GM19438 (cell line): ENCODE data around the gene ALK.

Source experiments
- ATAC-seq: cut with Tn5 transposase; IDR thresholded peaks from one replicate; pipeline ENCODE4 v1.9.1; 2021; ENCODE audit warnings: low read depth; ENCODE audit not compliant: unreplicated experiment

Gene ALK

DNA sequence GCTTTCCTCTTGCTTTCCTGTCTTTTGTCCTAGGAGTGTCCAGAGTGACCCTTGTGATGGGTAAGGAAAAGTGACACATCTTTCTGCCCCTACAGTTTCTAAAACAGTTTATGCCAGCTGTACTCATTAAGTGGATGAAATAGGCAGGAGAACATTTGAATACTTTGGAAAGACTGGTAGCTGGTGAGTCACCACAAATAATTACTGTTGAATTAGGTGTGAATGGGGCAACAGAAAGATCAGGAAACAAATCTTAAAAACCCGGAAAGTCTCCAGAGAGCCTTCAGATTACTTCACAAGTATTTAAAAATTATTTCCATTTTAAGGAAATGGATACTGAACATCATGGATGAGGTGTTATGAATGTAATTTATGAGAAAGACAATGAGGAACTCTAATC, 527.7 kb downstream of the ALK start:
- no peak for ATAC-seq

DNA sequence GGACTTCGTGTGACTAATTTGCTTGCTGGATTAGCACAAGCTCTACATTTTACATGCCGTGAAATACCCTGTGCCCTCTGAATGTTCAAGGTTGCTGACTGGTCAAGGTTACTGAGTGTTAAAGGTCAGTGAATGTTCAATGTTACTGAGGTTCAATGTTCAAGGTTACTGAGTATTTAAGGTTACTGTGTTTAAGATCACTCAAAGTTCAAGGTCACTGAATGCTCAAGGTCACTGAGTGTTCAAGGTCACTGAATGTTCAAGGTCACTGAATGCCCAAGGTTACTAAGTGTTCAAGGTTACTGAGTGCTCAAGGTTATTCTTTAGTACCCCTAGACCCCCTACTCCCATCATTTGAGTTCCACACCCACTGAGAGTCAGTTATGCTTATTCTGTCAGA, 528.6 kb downstream of the ALK start:
- no peak for ATAC-seq

DNA sequence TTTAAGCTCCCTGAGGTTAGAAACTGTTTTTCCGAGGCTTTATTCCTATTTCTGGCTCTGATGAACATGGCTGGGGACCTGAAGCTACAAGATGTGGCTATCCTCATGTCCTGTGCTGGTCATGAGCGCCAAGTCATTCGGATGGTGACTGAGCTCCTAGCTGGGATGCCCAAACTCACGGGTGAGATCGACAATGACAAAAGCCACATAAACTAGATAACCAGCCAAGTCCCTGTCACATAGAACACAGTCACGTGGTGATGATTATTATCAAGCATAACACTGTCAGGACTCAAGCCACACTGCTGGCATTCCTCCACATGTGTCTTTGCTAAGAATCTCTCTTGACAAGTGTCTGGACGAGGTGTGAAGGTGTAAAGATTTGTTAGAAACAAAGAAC, 531.2 kb downstream of the ALK start:
- no peak for ATAC-seq

DNA sequence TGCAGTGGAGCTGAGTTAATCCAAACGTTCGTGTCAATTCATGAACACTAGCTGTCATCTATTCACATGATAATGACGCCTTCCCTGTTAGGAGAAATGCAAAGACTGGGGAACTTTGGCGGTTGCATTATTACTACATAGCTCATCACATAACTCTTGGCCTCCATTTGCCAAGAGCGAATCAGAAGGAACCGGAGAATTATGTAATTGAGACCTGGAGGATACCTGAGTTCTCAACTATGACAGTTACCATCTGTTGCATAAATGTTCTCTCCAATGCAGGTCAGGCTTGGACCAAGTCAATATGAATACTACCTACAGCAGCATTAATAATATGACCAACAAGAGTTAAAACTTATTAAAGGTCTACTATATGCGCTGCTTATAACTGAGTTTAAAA, 531.7 kb downstream of the ALK start:
- no peak for ATAC-seq

DNA sequence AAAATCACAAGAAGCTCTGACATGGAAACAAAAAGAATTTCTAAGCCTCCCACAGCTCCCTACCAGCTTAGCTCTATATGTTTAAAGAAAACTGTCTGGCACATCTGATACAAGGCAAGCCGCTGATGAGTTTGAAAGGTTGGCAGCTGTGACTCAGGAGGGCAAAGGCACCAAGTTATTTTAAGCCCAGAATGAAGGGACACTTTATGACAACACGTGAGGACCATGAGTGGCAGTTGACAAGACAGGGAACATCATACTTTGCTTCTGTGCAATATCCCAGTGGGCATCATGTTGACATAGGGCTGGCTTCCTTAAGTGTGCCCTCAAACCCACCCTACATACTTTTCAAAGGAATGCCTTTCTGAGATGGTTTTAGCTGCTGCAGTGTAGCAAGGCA, 533.3 kb downstream of the ALK start:
- ATAC-seq, result no peak

DNA sequence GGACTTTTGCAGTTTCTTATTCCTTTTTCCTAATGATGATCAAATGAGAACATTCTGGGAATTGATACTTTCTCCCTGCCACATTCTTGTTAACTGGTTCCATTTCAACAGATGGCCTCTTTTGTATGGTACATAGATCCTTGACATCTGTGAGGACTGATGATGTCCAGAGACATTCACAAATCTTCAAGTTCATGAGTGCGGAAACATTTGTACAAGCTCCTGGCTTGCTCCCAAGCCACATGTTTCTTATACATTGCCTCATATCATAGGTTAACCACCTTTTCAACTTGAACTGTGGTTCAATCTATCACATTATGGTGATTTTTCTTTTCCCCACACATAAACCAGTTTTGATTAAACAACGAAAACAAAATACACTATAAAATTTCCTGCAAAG, 538.9 kb downstream of the ALK start:
- no peak for ATAC-seq

DNA sequence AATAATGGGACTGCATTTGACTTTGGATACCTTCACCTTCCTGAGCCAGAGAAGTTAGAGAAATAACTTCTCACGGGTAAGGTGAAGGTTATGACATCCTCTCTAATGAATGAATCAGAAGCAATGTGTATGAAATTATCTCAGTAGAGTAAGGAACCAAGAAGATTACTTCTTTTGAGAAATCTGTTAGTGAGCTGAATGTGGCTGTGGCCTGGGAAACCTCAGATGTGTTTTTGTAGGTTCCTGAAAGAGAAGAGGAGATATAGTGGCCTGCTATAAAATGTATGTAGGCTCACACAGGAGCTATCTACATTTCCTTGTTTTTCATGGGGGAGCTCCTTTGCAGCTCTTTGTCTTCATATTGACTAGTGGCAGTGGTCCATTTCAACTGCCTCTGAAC, 543.6 kb downstream of the ALK start:
- no peak for ATAC-seq

DNA sequence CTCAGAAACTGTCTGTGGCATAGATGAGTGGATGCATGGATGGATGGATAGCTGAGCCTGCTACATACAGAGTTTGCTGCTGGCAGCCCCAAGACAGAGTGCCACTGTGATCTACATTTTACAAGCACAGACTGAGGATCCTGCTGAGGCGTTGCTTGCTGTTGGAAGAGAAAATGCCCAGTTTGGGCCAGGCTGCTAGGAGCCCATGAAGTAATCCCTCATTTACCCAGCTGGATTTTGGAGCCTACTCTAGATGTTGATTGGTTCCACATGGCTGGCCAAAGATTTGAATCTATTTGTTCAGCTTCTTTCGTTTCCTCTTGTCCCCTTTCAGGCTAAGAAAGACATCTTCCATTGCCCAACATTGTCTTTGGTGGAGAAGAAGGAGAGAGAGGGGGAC, 544.8 kb downstream of the ALK start:
- ATAC-seq, result no peak

DNA sequence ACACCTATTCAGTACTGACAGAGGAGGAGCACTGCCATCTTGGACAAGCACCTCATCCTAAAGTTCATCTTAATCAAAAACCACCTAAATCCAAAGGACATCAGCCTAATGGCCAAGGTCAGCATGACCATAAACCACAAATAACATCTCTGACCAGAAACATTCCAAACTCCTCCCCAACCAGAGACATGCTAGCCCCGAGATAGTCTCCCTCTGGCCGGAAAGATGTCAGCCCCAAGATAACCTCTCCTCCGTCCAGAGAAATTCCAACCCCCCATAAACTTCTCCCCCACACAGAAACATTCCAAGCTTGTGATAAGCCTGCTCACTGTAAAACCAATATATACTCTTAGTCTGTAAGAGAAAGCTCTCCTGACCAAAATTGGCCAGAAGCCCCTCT, 545.5 kb downstream of the ALK start:
- no peak for ATAC-seq

DNA sequence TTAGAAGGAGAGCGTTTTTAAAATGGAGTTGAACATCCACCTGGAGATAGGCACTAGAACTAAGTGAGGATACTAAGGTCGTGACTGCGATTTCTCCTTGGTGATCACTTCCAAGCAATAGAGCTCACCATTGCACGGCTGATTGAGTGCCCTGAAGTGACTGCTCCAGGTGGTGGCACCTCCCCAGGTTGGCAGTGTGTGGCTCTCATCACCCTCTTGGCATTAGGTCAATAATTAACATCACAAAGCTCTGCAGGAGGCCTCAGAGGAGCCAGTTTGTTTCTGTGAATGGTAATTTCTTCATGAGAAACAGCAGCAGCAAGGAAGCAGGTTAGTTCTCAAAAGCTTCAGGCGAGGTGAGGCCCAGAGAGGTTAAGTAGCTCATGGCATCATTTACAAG, 546.6 kb downstream of the ALK start:
- no peak for ATAC-seq

DNA sequence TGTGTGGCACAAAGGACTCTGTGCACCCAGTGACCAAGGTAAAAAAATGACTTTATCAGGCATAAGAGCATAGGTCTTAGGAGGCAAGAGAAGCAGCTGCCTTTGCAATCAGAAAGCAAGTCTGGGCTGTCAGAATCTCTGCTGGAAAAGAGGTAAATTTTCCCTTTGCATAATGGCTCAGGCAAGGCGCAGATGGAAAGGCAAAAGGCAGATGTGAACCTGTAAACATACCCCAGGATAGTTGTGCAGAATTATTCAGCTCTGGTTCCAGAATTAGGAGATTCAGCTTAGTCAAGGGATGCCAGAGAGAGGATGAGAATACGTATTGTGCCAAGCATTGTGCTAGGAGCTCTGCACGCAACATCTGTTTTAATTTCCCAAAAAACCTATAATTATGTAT, 547.5 kb downstream of the ALK start:
- ATAC-seq, result no peak

DNA sequence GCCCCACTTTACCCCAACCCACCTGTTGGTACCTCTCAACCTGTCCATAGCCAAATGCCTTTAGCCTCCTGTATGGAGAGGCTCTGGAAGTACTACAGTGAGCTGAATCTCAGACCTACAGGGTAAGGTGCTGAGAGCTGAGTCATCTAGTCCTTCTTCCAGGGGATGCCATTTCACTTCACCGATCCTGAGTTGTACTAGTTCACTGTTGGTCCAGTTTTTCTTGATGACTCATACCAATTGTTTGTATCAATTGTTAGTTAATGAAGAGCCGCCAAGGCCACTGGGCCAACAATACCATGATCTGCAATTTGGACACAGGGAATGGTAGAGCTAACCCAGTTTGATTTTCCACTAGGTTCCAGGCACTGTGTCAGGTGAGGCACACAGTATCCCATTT, 549.2 kb downstream of the ALK start:
- no peak for ATAC-seq

DNA sequence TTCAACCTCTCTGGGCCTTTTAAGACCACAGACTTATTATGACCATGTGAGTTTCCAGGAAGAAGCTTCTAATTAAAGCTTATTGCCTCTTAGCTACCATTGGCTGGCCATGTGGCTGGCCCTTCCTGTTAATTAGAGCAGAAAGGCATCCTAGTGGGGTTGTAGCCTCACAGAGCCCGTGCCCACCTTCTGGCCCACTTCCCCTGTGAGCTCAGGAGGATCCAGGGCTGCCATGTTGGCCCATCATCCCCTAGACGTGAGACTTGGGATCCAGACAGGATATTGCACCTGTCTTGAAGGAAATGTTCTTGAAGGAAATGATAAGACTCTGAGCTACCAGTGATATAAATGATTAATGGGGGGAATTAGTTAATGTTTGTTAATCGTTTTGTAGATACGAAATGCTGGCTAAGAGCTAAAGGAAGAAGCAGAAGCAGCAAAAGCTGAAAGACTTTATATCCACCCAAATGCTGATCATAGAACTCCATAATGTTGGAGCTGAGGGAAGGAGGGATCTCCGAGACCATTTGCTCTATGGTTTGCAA, 550.7 kb downstream of the ALK start:
- ATAC-seq, result no peak

DNA sequence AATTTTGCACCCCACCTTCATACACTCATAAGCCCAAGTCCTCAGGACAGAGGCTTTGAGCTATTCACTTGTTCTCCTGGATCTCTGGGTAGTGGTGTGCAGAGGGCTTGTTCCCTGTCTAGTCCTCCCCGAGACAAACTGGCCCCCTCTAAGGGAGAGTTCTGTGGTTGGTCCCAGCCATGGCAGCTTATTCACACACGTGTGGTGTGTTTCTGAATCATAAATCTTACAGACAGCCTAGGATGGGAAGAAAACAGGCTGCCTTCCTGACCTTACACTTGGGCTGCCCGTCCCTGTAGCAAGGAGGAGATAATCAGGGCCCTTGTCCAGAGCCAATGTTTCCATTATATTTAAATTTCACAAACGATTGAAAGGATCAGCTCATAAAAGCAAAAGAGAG, 551.2 kb downstream of the ALK start:
- no peak for ATAC-seq

DNA sequence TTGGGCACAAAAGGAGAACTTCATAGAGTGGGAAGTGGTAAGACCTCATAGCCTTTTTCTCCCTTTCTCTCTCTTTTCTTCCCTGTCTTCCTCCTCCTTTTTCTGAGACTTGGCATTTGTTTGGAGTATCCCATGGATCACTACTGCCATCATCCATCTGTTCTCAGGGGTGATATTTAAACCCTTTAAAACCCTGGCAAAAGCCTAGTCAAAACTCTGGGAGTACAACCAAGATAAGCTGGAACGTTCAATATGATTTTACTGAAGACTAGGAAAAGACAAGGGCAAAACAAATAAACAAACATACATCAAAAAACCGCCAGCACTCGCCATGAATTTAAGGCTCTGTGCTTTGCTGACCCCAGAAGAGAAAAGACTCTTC, 552.7 kb downstream of the ALK start:
- ATAC-seq, result no peak

DNA sequence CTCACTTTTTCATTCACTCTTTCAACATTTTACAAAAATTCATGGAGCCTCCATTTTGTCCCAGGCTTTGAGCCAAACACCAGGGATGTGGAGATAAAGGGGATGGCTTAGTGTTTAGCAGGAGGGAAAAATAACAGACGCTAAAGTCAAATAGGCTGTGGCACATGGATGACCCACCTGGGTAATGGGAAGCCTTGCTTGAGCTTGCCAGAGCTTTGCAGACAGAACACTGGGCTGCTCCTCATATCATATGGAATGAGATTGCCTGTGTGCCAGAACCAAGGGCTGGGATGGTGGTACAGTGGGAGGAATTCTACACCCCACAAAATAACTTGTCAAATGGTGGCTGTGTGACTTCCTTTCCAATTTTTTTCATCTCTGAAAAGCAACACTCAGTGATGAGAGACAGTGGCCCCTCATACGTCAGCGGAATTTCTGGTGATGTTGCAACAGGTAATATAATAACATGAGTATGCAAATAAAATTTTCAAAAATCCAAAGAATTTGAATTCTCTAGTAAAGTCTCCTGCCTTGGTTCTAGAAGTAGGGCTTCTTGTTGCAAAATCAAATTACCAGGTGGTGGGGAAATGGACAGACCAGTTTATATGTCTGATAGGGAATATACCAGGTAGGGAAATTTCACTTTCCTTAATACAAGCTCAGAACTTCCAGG, 553.3 kb downstream of the ALK start:
- ATAC-seq, result no peak

DNA sequence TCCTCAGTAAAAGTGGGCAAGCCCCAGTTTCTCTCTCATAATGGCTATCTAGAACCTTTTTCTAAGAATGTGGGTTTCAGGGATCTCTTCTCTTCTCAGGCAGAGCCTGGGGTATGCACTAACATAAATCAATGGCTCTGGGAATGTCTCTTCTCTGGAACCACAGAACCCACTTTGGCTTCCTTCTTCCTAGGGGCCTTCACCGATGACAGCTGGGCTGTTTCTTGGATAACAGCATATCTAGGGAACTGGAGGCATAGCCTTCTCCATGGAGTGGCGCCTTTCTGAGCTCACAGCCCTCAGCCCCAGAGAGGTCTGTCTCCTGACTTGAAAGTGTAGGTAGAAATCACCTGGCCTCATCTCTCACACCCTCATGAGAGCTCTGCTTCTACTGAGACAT, 558.3 kb downstream of the ALK start:
- no peak for ATAC-seq

DNA sequence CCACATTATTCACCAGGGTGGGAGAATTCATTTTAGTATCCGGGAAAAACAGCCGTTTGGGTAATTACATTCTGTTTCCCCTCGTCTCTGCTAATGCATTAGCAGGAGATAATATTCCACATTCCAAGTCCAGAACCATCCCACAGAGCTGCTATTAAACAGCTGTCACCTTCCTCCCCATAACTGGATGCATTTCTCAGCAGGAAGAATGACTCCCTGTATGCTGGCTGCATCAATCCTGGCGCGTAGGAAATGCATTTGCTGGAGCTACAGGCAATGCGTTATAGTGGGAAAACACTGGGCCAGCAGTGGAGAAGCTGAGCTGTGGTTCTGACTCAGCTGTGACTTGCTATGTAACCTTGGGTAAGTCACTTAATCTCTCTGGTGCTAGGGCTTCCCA, 560.2 kb downstream of the ALK start:
- no peak for ATAC-seq

DNA sequence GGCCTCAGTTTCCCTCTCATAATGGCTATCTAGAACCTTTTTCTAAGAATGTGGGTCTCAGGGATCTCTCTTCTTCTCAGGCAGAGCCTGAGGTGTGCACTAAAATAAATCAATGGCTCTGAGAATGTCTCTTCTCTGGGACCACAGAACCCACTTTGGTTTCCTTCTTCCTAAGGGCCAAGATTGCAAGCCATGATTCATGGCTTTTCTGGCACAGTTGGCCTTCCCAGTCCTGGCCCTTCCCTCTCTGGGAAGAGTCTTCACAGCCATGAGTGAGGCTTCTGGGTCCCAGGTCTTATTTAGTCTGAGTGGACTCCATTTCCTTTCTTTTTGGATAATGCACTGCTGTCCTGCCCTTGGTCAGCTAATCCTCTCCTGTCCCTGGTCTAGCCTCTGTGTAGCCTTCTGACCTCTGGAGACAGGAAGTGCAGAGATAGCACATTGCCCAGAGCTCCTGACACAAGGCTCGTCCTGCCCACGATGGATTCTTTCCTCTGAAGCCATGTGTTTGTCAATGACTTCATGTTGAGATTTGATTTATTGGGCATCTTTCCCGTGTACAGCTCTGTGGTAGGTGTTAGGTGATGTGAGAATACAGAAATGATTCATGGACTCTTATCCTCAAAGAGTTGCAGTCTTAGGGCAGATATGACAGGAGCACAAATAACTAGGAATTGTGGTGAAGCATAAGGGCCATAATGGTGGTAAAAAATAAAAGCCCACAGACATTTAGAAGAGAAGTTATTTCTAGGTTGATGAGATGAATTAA, 561.2 kb downstream of the ALK start:
- no peak for ATAC-seq

DNA sequence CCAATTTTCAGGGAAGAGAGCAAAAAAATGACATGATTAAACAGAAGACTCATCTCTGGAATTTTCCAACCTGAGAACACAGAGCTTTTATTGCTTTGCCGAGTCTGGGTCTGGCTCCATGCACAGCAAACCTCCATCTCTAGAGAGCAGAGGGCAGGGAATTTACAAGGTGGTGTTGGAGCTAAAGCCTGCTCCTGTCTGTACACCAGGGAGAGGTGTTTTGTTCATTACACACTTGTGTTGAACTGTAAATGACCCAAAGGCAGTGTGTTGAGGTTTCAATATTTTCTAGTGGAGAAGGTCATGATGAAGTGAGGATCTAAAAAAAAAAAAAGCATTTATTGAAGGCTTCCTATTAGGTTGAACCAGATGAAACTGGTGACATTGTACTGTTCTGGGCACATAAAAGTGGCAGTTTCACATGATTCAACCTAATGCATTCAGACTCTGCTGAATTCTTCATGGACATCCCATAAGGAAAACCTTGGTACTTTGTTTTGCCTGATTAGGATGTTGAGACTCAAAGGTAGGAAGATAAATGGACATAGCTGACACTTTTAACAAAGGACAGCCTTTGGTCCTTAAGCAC, 567.9 kb downstream of the ALK start:
- no peak for ATAC-seq

DNA sequence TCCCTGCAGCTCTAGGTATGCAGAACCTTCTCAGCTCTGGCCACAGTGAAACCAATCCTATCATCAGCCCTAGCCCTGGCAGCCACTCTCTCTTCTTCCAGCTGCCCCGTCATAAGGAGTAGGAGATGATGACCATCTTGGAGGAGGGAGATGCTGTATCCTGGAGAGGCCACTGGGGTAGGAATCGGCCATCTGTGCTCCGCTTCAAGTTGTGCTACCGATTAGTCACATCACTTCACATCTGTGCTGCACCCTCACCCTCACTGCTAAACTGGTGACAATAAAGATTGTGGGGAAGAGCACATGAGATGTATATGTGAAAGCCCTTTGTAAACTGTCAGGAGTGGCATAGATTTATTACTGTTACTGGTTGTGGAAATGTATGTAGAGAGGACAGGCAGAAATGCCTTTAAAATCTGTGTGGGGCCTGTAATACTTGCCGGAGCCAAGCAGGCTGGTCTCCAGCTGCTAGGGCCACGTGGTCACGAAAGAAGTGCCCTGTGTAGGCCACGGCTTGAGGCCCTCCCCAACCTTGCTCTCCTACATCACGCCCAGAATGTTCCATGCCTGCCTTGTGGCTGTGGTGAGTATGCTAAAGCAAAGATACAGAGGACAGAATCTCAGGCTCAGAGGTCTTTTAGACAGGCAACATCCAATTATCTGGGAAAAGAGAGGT, 569.3 kb downstream of the ALK start:
- no peak for ATAC-seq
